ENCODE results near the gene BNIPL.
A peak's percentile ranks its signal among the peaks of the same experiment; 100 is the strongest.

DNA sequence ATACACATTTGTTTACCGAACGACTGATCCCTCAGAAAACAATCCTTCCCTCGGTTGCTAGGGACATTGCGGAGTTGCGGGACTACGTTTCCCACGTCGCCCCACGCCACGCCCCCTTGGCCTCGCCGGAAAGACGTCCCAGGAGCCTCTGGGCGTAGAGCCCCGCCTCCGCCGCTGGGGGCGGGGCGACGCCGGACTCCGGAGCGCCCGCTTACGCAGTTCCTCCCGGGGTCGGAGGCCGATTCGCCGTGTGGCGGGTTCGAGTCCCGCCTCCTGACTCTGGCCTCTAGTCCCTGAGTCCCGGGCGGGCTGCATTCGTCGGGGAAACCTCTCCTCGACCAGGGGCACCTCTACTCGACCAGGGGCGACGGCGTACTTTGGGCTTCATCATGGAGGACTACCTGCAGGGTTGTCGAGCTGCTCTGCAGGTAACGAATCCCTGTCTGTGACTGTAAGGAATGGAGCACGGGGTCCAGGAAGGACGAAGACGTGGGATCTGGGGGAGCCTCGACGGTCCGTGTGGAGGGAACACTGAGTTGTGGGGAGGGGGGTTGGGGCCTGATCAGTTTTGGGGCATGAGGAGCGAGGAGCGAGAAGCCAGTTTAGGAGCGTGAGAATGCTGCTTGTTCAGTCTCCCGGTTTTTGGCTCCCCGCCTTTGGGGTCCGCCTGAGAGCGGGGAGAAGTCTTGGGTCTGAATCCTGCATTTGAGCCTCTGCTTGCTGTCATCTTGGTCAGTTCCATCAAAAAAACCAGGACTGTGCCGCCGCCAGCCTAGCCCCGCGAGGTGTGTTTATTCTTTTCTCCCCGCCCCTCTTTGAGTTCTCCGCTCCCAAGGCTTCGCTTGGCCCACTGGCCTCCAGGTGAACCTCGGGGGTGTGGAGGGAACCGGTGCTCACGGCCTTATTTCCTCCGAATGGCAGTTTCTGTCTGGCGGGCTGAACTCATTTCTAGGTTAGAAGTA, 27.9 kb upstream of the BNIPL start, which contains the start of gene PRUNE1:
- TF ChIP-seq POLR2A (IDR thresholded peaks at IDR 0.05): peak; percentile 66
- TF ChIP-seq, protein P1, sequence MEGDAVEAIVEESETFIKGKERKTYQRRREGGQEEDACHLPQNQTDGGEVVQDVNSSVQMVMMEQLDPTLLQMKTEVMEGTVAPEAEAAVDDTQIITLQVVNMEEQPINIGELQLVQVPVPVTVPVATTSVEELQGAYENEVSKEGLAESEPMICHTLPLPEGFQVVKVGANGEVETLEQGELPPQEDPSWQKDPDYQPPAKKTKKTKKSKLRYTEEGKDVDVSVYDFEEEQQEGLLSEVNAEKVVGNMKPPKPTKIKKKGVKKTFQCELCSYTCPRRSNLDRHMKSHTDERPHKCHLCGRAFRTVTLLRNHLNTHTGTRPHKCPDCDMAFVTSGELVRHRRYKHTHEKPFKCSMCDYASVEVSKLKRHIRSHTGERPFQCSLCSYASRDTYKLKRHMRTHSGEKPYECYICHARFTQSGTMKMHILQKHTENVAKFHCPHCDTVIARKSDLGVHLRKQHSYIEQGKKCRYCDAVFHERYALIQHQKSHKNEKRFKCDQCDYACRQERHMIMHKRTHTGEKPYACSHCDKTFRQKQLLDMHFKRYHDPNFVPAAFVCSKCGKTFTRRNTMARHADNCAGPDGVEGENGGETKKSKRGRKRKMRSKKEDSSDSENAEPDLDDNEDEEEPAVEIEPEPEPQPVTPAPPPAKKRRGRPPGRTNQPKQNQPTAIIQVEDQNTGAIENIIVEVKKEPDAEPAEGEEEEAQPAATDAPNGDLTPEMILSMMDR (IDR thresholded peaks at IDR 0.05): peak in 1 of 3 donors; percentile 8
